B cell (primary cell): ENCODE data around the gene BEST2. TPM values are rescaled to one million over a fixed set of nuclear protein-coding genes. Genes with fewer than 3 reads are reported as not detected.

Source experiments
- ATAC-seq: fragments of 200-7000 bp; cut with Tn5 transposase; one replicate; pipeline ENCODE4 v1.10.0; 2021; ENCODE audit warnings: low read depth, mild to moderate bottlenecking, moderate number of reproducible peaks, moderate library complexity
- CTCF ChIA-PET: fragments of 350-600 bp; sonication (Branson Sonifier 250); formaldehyde crosslinking; loops from one replicate; lab custom pipeline; 2021; ENCODE audit warnings: antibody characterized with exemption, inconsistent platforms; lab: Charles Lee
- POLR2A ChIA-PET: fragments of 350-600 bp; sonication (Branson Sonifier 250); formaldehyde crosslinking; loops from one replicate; lab custom pipeline; 2021; ENCODE audit warnings: antibody characterized with exemption; lab: Charles Lee
- DNase-seq: peaks from one replicate; pipeline ENCODE4 v3.0.0; 2013
- H2AFZ ChIP-seq: 2 replicates; pipeline ENCODE4 v1.6.1; 2012; ENCODE audit warnings: mild to moderate bottlenecking, low read depth, low read length; ENCODE audit not compliant: insufficient read depth, poor library complexity, severe bottlenecking
- H3K27ac ChIP-seq, 2 donors: 1 replicate in 1 of 2; 2 replicates in 1 of 2; pipeline ENCODE4 v1.5.1; 2012 to 2013; ENCODE audit warnings: low read length in 2 of 2, mild to moderate bottlenecking in 2 of 2, moderate library complexity in 1 of 2
- H3K27me3 ChIP-seq, 4 experiments: fragments of 200-600 bp in 1 of 4; sonication (generic) in 1 of 4; replicated peaks in 1 of 4; 1 replicate in 2 of 4; 2 replicates in 2 of 4; pipeline versions ENCODE4 v1.6.1 to v1.7.0; 2013 to 2016; ENCODE audit warnings: low read length in 3 of 4, mild to moderate bottlenecking in 2 of 4, mixed read lengths in 1 of 4, moderate library complexity in 1 of 4; ENCODE audit not compliant: insufficient read depth in 4 of 4, control insufficient read depth in 3 of 4; ENCODE audit errors: control extremely low read depth in 1 of 4
- H3K36me3 ChIP-seq, 2 experiments: replicated peaks in 1 of 2; 1 replicate in 1 of 2; 2 replicates in 1 of 2; pipeline versions ENCODE4 v1.6.1 to v1.7.1; 2013; ENCODE audit warnings: low read length in 1 of 2; ENCODE audit not compliant: insufficient read depth in 2 of 2, control insufficient read depth in 1 of 2; ENCODE audit errors: control extremely low read depth in 1 of 2, extremely low read depth in 1 of 2
- H3K4me1 ChIP-seq, 2 donors: fragments of 200-600 bp in 1 of 2; sonication (generic) in 1 of 2; 1 replicate in 1 of 2; 2 replicates in 1 of 2; pipeline versions ENCODE4 v1.5.1 to v1.6.1; 2013 to 2017; ENCODE audit warnings: low read length in 2 of 2; ENCODE audit not compliant: control insufficient read depth in 2 of 2, insufficient read depth in 2 of 2
- H3K4me2 ChIP-seq: replicated peaks from 2 replicates; pipeline ENCODE3; 2012; ENCODE audit warnings: mild to moderate bottlenecking, low read depth, low read length; ENCODE audit not compliant: poor library complexity, severe bottlenecking
- H3K4me3 ChIP-seq, 5 experiments: fragments of 200-600 bp in 1 of 5; sonication (generic) in 1 of 5; 1 replicate in 3 of 5; 2 replicates in 2 of 5; pipeline versions ENCODE4 v1.5.1 to v1.7.0; 2011 to 2016; ENCODE audit warnings: low read length in 4 of 5, mild to moderate bottlenecking in 4 of 5, low read depth in 2 of 5, control low read depth in 1 of 5, moderate library complexity in 1 of 5; ENCODE audit not compliant: insufficient read depth in 1 of 5; ENCODE audit errors: control extremely low read depth in 1 of 5, extremely low read depth in 1 of 5
- H3K79me2 ChIP-seq: fragments of 200-600 bp; sonication (generic); one replicate; pipeline ENCODE4 v1.6.0; 2016; ENCODE audit warnings: low read length; ENCODE audit not compliant: control insufficient read depth, insufficient read depth
- H3K9ac ChIP-seq: fragments of 200-600 bp; sonication (generic); 2 replicates; pipeline ENCODE4 v1.6.1; 2017; ENCODE audit warnings: mild to moderate bottlenecking, low read length, moderate library complexity
- H3K9me3 ChIP-seq, 3 donors: one replicate each; pipeline versions ENCODE4 v1.6.1 to v1.7.1; 2013; ENCODE audit warnings: low read length in 2 of 3; ENCODE audit not compliant: control insufficient read depth in 2 of 3, insufficient read depth in 1 of 3; ENCODE audit errors: control extremely low read depth in 1 of 3
- H4K20me1 ChIP-seq: 2 replicates; pipeline ENCODE4 v1.6.0; 2012; ENCODE audit warnings: mild to moderate bottlenecking, low read length; ENCODE audit not compliant: insufficient read depth, control insufficient read depth, poor library complexity, severe bottlenecking
- H3K27ac Mint-ChIP-seq: one replicate; pipeline ENCODE4 v1.8.0; 2021; ENCODE audit warnings: mixed read lengths
- H3K27me3 Mint-ChIP-seq: one replicate; pipeline ENCODE4 v1.8.0; 2021; ENCODE audit warnings: mixed read lengths
- H3K4me1 Mint-ChIP-seq: one replicate; pipeline ENCODE4 v1.8.0; 2021; ENCODE audit warnings: mixed read lengths
- H3K4me3 Mint-ChIP-seq: one replicate; pipeline ENCODE4 v1.8.0; 2021; ENCODE audit warnings: mixed read lengths
- H3K9me3 Mint-ChIP-seq: one replicate; pipeline ENCODE4 v1.8.0; 2022; ENCODE audit warnings: mixed read lengths; ENCODE audit not compliant: insufficient read depth
- EZH2 ChIP-seq: IDR thresholded peaks from 2 replicates; pipeline ENCODE4 v1.6.1; 2012; ENCODE audit warnings: borderline replicate concordance, low read depth, mild to moderate bottlenecking, moderate library complexity, low read length; ENCODE audit not compliant: insufficient read depth, poor library complexity, severe bottlenecking
- WGBS: methylation state at CpG from one replicate; pipeline ENCODE4 v1.1.5; 2013; ENCODE audit warnings: missing lambda C conversion rate; ENCODE audit not compliant: insufficient coverage; 5-methylcytosine and 5-hydroxymethylcytosine counted together
- intact Hi-C: fragments of 100-400 bp; cut with micrococcal nuclease; formaldehyde crosslinking; loops from one replicate; pipeline ENCODE4 v1.10.0; 2022
- polyA plus RNA-seq: library from polyadenylated mRNA; depleted of rRNA; stranded (reverse); fragments of >200 nt; gene quantifications from 2 replicates; pipeline ENCODE4 v1.2.3, GENCODE V29; 2012
- total RNA-seq, 2 donors: library from RNA; stranded (reverse); fragments of 120-200 nt in 1 of 2; gene quantifications; 1 replicate in 1 of 2; 2 replicates in 1 of 2; pipeline versions ENCODE4 v1.2.3 to v1.2.4, GENCODE V29; 2013 to 2022
- TF ChIP-seq, protein P1 (sequence below): fragments of 200-600 bp; IDR thresholded peaks from one replicate; pipeline ENCODE4 v1.8.0; 2022; ENCODE audit warnings: antibody characterized with exemption, mild to moderate bottlenecking

The BEST2 gene
- total and polyA plus RNA-seq, 2 donors (not counting 1 experiment from before 2014, with no cell fraction given), result 0.07 TPM; not detected in 1

DNA sequence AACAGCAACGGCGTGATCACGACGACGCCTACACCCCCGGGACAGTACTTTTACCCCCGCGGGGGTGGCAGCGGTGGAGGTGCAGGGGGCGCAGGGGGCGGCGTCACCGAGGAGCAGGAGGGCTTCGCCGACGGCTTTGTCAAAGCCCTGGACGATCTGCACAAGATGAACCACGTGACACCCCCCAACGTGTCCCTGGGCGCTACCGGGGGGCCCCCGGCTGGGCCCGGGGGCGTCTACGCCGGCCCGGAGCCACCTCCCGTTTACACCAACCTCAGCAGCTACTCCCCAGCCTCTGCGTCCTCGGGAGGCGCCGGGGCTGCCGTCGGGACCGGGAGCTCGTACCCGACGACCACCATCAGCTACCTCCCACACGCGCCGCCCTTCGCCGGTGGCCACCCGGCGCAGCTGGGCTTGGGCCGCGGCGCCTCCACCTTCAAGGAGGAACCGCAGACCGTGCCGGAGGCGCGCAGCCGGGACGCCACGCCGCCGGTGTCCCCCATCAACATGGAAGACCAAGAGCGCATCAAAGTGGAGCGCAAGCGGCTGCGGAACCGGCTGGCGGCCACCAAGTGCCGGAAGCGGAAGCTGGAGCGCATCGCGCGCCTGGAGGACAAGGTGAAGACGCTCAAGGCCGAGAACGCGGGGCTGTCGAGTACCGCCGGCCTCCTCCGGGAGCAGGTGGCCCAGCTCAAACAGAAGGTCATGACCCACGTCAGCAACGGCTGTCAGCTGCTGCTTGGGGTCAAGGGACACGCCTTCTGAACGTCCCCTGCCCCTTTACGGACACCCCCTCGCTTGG is 40.7 kb downstream of the BEST2 start:
- Mint-ChIP-seq H3K4me3 (peak overlapping the region; percentile 97), H3K9me3 (no peaks in the 10 kb centered on the region), H3K27ac (peak overlapping the region; percentile 99), H3K4me1 (peaks cover 46% of the 10 kb centered on the region), H3K27me3 (no peaks in the 10 kb centered on the region)
- Histone ChIP-seq H4K20me1 (peaks cover 19% of the 10 kb centered on the region), H3K36me3 (peaks cover 0 to 4% of the 10 kb centered on the region in 2 experiments), H3K4me1 (peaks cover 41 to 57% of the 10 kb centered on the region in 2 donors), H3K27me3 (no peaks in the 10 kb centered on the region), H3K4me2 (peak overlapping the region; percentile 91), H2AFZ (no peak overlapping the region), H3K4me3 (peak overlapping the region; percentile 86 to 99 (median 97)), H3K27ac (peak overlapping the region; percentile 95 to 97), H3K9me3 (no peaks in the 10 kb centered on the region), H3K79me2 (peaks cover 25% of the 10 kb centered on the region), H3K9ac (peak overlapping the region; percentile 86)
- intact Hi-C loops, result loop anchor here (5.0 kb wide), 3 partner anchors 60 to 1045 kb away; partner anchors contain the start of genes TRIR, ZNF490 and ZNF791
- under 1% methylated on average over 84 of the region's 84 CpGs for WGBS
- TF ChIP-seq, protein P1, sequence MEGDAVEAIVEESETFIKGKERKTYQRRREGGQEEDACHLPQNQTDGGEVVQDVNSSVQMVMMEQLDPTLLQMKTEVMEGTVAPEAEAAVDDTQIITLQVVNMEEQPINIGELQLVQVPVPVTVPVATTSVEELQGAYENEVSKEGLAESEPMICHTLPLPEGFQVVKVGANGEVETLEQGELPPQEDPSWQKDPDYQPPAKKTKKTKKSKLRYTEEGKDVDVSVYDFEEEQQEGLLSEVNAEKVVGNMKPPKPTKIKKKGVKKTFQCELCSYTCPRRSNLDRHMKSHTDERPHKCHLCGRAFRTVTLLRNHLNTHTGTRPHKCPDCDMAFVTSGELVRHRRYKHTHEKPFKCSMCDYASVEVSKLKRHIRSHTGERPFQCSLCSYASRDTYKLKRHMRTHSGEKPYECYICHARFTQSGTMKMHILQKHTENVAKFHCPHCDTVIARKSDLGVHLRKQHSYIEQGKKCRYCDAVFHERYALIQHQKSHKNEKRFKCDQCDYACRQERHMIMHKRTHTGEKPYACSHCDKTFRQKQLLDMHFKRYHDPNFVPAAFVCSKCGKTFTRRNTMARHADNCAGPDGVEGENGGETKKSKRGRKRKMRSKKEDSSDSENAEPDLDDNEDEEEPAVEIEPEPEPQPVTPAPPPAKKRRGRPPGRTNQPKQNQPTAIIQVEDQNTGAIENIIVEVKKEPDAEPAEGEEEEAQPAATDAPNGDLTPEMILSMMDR, result no peak
- no peak for TF ChIP-seq EZH2
- ChIA-PET CTCF (interaction anchor here (0.5 to 17.9 kb wide), 8 partner anchors 8 to 123 kb away, joined by 3 to 1147 read pairs (median 4); partner anchors contain the start of genes HOOK2 and RNASEH2A), POLR2A (interaction anchor here (0.7 to 6.8 kb wide), 17 partner anchors 8 to 375 kb away, joined by 3 to 233 read pairs (median 6); partner anchors contain the start of genes DHPS, GCDH, GET3 and HOOK2)
- ATAC-seq (no peak), DNase-seq (peak; percentile 87)
